CD4-positive, alpha-beta T cell treated with Interleukin-17A for 4 hours (primary cell): ENCODE results near the gene THOP1.

ENCODE experiments used
- DNase-seq: peaks from one replicate; pipeline ENCODE4 v3.0.0-alpha.2; 2020; ENCODE audit warnings: mixed read lengths

Gene THOP1

DNA sequence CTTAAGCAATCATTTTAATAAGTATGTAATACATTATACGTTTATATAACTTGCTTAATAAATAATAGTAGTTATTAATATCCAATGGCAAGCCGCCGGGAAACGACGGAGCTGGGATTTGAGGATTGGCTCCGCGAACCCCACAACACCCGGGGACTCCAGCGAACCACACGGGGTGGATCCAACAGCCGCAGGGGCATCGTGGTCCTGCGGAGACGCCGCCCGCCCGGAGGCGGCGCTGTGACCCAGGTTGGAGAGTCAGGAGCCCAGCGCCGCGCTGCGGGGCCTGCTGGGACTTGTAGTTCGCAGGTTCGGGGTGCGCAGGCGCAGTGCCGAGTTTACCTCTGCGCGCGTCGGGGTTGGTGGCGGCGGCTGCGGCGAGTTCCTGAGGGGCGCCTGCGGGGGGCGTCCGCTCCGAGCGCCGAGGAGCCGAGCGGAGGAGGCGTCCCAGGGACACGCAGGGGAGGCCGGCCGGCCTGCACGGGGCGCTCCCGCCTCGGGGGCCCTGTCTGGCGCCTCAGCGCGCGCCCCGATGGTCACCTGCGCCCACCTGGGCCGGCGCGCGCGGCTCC is 34.3 kb downstream of the THOP1 start, which contains the start of gene ZNF554:
TSS of gene ZNF554 (plus strand) at position 329 of the 572 bp plus-strand sequence. CDS start at position 533, 204 bp downstream.
- peak; percentile 100 for DNase-seq

GRCh38 chr19:2820112-2820702 is 34.9 kb downstream of the THOP1 start:
- no peak for DNase-seq

DNA sequence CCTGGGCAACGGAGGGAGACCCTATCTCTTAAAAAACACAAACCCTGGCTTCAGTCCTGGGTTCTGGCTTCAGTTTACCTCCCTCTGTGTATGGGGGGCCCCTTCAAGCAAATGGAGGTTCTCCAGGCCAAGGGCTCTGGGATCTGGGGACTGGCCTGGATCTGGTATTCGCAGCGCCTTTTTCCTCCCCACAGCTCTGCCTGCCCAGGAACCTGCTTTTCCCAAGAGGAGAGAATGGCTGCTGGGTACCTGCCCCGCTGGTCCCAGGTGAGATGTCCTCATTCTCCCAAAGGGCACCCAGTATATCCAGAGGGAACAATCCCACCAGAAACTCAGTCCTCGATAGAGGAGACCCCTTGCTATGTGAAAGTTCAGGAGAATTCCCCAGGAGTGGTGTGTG is 37.5 kb downstream of the THOP1 start:
- DNase-seq = no peak

- DNase-seq = no peak
Measured at GRCh38 chr19:2823646-2824045, 38.3 kb downstream of the THOP1 start.

GRCh38 chr19:2824129-2824528 is 38.8 kb downstream of the THOP1 start:
- no peak for DNase-seq

- no peak for DNase-seq
Measured at GRCh38 chr19:2827022-2827421, 41.7 kb downstream of the THOP1 start.

- DNase-seq = no peak
Measured at GRCh38 chr19:2827840-2828489, 42.7 kb downstream of the THOP1 start.

GRCh38 chr19:2834294-2834871 is 49.1 kb downstream of the THOP1 start:
- DNase-seq = no peak

- no peak for DNase-seq
Measured at GRCh38 chr19:2837430-2837829, 52.1 kb downstream of the THOP1 start.

DNA sequence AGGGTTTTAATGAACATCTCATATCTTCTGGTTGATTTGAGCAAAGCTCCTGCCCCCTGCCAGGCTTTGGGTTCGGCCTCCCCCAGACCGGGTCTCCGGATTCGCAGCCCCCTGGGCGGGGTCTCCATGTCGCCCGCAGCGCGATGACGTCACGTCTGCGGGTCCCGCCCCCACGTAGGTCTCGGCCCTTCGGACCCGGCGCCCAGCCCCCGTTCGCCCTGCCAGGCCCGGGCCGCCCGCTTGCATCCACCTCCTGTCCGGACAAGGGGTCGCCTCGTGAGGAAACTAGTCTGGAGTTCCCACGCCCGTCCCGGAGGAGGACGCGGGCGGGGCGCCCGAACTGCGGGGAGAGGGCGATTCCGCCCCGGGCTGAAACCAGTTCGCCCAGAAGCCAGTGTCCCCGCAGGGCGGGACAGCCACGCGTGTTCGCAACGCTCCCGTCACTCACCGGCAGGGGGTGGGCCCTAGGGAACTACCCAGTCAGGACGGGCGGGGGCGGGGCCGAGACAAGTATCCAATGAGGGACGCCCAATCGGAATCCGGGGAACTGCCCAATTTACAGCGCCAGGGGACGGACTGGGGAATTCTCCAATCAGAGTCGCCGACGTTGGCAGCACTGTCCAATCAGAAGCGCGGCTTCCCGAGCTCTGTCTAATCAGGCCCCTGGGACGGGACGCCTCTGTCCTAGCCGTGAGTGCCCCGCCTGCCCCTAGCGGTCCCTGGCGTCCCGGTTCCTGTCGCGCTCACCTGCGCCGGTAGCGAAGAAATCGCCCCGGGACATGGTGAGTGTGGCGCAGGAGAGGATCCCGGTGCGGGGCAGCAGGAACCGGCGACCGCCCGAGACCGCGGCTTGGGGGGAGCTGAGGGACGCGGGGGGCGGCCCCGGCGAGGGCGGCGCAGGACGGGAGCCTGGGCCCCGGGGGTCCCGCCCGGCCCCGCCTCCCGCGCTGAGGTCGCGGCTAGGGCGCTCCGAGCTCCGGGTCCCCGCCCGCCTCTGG is 55.8 kb downstream of the THOP1 start, which contains the start of gene ZNF555:
TSS of gene ZNF555 (plus strand) at position 682 of the 998 bp plus-strand sequence. CDS start at position 780, 98 bp downstream.
- peak; percentile 99 for DNase-seq

DNA sequence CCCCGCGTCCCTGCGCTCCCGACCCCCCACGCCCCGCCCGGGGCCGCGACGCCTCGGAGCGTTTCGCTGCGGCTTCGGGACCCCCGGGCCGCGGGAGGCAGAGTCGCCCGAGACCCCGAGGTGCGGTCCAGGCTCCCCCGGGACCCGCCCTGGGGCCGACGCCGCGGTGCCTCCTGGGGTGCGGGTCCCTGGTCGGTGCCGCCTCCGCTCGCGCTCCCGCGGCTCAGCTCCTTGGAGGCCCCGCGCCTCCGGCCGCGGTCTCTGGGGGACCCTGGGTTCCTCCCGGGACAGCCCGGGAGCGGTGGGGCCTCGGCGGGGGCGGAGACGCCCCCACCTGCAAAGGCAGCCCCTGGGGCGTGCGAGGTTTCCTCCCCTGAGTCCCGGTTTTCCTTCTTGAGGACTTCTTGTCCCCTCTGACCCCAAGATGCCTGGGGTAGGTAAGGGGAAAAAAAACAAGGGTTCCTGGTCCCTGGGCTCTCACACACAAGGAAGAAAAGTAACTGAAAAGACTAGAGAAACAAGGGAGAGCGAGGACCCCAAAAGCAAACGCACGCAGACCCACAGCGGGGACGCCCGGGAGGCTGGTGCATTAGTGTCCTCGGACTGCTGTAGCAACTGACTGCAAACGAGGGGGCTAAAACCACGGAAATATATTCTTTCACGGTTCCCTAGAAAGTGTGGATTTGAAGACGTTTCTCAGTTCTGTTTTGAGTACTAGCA is 56.7 kb downstream of the THOP1 start:
- DNase-seq = peak; percentile 13

DNA sequence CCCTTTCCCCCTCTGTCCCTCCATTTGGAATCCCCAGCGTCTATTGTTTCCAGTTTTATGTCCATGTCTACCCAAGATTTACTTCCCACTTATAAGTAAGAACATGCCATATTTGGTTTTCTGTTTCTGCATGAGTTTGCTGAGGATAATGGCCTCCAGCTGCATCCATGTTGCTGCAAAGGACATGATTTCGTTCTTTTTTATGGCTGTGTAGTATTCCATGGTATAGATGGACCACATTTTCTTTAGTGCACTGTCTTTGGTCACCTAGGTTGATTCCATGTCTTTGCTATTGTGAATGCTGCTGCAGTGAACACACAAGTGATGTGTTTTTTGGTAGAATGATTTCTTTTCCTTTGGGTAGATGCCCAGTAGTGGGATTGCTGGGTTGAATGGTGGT is 59.8 kb downstream of the THOP1 start:
- no peak for DNase-seq

- no peak for DNase-seq
Measured at GRCh38 chr19:2846180-2846894, 61.0 kb downstream of the THOP1 start.

DNA sequence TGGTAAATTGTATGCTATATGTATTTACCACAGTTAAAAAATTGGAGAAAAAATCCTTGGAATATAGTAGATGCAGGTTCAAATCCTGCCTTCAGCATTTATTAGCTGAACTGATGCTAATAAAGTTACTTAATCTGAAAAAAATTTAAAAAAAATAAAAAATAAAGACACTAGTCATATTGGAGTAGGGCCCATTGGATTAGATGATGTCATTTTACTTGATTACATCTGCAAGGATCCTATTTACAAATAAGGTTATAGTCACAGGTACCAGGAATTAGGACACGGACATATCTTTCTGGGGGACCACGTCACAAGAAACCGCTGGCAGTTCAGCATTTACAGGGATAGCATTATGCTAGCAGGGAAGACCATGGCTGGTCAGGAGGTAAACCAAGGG is 62.2 kb downstream of the THOP1 start:
- no peak for DNase-seq

GRCh38 chr19:2848616-2849015 is 63.3 kb downstream of the THOP1 start:
- no peak for DNase-seq

- DNase-seq = peak; percentile 6
Measured at GRCh38 chr19:2850256-2850925, 65.1 kb downstream of the THOP1 start.

DNA sequence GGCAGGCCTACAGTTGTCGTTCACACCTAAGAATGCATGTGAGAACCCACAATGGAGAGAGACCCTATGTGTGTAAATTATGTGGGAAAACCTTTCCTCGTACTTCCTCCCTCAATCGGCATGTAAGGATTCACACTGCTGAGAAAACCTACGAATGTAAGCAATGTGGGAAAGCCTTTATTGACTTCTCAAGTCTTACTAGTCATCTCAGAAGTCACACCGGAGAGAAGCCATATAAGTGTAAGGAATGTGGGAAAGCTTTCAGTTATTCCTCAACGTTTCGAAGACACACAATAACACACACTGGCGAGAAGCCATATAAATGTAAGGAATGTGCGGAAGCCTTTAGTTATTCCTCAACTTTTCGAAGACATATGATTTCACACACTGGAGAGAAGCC is 67.3 kb downstream of the THOP1 start:
- DNase-seq = no peak

DNA sequence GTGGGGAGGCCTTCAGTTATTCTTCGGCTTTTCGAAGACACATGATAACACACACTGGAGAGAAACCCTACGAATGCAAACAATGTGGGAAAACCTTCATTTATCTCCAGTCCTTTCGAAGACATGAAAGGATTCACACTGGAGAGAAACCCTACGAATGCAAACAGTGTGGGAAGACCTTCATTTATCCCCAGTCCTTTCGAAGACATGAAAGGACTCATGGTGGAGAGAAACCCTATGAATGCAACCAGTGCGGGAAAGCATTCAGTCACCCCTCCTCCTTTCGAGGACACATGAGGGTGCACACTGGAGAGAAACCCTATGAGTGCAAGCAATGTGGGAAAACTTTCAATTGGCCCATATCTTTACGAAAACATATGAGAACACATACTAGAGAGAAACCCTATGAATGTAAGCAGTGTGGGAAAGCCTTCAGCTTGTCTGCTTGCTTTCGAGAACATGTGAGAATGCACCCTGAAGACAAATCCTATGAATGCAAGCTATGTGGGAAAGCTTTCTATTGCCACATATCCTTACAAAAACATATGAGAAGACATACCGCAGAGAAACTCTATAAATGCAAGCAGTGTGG is 67.8 kb downstream of the THOP1 start:
- DNase-seq = no peak

GRCh38 chr19:2854849-2855248 is 69.5 kb downstream of the THOP1 start:
- no peak for DNase-seq

- DNase-seq = peak; percentile 21
Measured at GRCh38 chr19:2856457-2857050, 71.3 kb downstream of the THOP1 start.
